ES-I3 (cell line): ENCODE measurements around the gene AGR3.
"Not testable (repeated sequence)": the region's sequence is repeated elsewhere in the genome, so short reads cannot be mapped to it uniquely, and the experiment has no call there.

Experiments used
- H3K36me3 ChIP-seq: 2 replicates; pipeline ENCODE4 v1.6.1; 2013; ENCODE audit warnings: mild to moderate bottlenecking, low read length, control low read depth, moderate library complexity; ENCODE audit not compliant: insufficient read depth
- H3K4me1 ChIP-seq: 2 replicates; pipeline ENCODE4 v1.6.1; 2013; ENCODE audit warnings: mild to moderate bottlenecking, control low read depth, low read length; ENCODE audit not compliant: insufficient read depth
- H3K9ac ChIP-seq: 2 replicates; pipeline ENCODE4 v1.6.1; 2013; ENCODE audit warnings: low read depth, mild to moderate bottlenecking, low read length, moderate library complexity
- H3K9me3 ChIP-seq: 2 replicates; pipeline ENCODE4 v1.6.1; 2013; ENCODE audit warnings: mild to moderate bottlenecking, low read length, moderate library complexity; ENCODE audit not compliant: control insufficient read depth, insufficient read depth

The AGR3 gene

DNA sequence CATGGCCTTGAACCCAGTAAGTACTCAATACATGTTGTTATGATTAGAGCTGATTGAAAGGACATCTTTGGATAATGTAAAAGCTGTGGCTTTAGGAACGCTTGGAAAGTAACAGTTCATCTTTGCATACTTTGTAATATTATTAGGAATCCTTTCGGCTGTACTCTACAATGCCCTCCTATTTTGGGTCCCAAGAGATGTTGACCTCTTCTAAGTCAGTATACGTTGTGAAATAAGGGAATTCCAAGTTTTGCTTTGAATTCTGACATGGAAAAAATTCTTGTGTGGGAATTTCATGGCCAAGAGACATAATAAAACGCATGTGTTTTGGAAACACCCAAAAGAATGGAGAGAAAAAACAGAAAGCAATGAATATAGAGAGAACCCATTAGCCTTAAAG, 7.7 kb downstream of the AGR3 start:
- H3K9ac ChIP-seq = no peak overlapping the region
- H3K9me3 ChIP-seq = no peaks in the 10 kb centered on the region
- H3K4me1 ChIP-seq = no peaks in the 10 kb centered on the region
- H3K36me3 ChIP-seq = no peaks in the 10 kb centered on the region

DNA sequence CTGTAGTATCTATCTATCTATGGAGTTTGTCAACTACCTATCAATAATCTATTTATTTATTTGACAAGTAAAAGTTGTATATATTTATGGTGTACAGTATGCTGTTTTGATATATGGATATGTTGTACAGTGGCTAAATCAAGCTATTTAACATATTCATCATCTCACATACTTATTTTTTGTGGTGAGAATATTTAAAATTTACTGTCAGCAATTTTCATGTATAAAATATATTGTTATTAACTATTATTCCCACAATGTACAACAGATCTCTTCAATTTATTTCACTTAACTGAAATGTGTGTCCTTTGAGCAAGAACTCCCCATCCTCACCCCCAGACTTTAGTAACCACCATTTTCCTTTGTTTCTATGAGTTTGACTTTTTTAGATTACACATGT, 14.5 kb downstream of the AGR3 start:
- Histone ChIP-seq H3K4me1 (no peaks in the 10 kb centered on the region), H3K9me3 (no peaks in the 10 kb centered on the region), H3K36me3 (no peaks in the 10 kb centered on the region), H3K9ac (no peak overlapping the region)

DNA sequence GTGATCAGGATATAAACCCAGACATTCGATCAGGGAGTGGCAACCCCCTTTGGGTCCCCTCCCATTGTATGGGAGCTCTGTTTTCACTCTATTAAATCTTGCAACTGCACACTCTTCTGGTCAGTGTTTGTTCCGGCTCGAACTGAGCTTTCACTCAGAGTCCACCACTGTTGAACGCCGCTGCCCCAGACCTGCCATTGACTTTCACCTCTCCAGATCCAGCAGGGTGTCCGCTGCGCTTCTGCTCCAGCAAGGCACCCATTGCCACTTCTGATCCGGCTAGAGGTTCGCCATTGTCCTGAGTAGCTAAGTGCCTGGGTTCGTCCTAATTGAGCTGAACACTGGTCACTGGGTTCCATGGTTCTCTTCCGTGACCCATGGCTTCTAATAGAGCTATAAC, 28.6 kb downstream of the AGR3 start:
- not testable (repeated sequence) for H3K9ac ChIP-seq, H3K4me1 ChIP-seq, H3K36me3 ChIP-seq, H3K9me3 ChIP-seq

DNA sequence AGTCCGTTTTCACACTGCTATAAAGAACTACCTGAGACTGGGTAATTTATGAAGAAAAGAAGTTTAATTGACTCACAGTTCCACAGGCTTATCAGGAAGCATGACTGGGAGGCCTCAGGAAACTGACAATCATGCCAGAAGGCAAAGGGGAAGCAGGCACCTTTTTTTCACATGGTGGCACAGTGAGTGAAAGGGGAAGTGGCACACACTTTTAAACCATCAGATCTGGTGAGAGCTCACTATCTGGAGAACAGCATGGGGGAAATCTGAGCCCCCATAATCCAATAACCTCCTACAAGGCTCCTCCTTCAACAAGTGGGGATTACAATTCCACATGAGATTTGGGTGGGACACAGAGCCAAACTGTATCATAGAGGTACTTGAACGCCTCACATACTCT, 30.0 kb downstream of the AGR3 start:
- no peak overlapping the region for H3K9ac ChIP-seq
- H3K4me1 ChIP-seq = peaks cover 5% of the 10 kb centered on the region; the same call in 1 of the 2 replicates
- H3K36me3 ChIP-seq = no peaks in the 10 kb centered on the region
- no peaks in the 10 kb centered on the region for H3K9me3 ChIP-seq

DNA sequence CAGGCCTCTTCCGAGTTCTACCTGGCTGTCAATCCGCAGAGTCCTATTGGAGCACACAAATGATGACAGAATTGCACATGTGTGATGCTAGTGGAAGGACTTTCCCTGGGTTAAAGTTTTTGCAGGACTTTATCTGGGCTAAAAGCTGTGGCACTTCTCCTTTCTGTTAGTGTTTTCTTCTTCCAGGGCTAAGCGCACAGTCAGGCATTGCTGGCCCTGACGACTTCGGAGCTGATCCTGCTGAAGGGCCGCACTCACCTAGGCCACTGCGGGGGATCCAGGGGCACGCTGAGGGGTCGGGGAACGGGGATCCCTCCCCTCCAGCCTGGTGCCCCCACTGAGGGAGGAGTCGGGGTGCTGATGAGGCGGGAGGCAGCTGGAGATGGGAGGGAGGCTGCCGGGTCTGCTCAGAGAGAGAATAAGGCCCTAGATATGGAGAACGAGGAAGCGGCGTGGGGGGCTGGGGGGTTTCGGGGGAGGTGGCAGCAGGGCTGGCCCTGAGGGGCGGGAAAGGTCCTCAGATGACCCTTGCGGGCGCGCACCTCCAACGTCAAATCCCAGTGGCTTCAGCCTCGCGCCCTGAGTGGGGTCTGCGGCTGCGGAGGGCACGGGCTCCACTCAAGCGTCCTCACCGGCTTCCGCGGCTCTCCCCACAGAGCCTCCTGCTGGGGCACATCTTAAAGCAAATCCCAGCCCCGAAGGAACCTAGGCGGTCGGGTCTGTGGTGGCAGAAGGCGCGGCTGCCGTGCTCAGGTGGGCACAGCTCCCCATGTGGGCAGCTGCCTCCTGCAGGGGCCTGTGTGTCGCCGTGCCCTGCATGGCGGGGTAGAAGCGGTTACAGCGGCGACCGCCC, 30.9 kb downstream of the AGR3 start:
- H3K4me1 ChIP-seq = peaks cover 5% of the 10 kb centered on the region; the same call in 1 of the 2 replicates
- no peaks in the 10 kb centered on the region for H3K36me3 ChIP-seq
- H3K9me3 ChIP-seq = no peaks in the 10 kb centered on the region
- no peak overlapping the region for H3K9ac ChIP-seq

DNA sequence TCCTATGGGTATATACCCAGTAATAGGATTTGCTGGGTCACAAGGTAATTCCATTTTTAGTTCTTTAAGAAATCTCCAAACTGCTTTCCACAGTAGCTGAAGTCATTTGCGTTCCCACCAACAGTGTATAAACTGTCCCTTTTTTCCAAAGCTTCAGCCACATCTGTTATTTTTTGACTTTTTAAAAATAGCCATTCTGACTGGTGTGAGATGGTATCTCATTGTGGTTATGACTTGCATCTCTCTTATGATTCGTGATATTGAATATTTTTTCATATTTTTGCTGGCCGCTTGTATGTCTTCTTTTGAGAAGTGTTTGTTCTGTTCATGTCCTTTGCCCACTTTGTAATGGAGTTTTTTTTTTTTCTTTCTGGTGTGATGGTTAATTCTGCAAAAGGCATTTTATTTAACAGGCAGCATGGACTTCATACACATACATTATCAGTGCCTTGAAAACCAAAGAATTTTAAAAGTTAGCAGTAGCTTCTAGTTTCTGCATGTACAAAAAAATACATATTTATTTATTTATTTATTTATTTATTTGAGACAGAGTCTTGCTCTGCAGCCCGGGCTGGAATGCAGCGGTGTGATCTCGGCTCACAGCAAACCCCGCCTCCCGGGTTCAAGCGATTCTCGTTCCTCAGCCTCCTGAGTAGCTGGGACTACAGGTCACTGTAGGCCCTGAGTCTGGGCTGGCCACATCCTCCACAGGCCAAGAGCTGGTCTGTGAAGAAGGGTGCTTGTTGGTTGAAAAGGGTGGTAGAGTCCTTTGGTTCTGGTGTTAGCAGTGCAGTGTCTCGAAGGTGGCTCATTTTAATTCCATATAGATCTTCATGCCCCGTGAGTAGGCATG, 32.3 kb downstream of the AGR3 start:
- H3K4me1 ChIP-seq = peaks cover 5% of the 10 kb centered on the region; the same call in 1 of the 2 replicates
- H3K9ac ChIP-seq = no peak overlapping the region
- H3K36me3 ChIP-seq = no peaks in the 10 kb centered on the region
- no peaks in the 10 kb centered on the region for H3K9me3 ChIP-seq

DNA sequence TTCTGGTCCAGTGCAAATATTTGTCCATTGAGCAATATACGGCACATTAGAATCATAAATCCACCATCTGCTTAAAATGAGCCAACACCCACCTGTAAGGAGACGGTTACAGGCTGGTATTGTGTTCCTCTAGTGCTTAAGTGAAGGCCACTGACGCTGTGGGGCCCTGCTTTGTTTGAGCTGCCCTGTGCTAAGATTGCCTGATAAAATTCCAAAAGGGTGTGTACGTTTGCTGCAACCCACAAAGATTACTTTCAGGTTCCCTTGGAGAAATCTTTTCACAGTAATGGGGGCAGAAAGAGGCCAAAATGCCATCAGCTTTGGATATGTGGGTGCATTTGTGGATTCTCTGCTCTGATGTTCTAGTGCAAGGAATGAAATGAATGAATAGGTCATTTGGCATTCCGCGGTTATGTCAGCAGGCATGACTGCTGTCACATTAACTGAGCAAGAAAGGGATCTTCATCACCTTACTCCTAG, 34.4 kb downstream of the AGR3 start:
- no peaks in the 10 kb centered on the region for H3K9me3 ChIP-seq
- peaks cover 5% of the 10 kb centered on the region; the same call in 1 of the 2 replicates for H3K4me1 ChIP-seq
- H3K9ac ChIP-seq = no peak overlapping the region
- no peaks in the 10 kb centered on the region for H3K36me3 ChIP-seq

DNA sequence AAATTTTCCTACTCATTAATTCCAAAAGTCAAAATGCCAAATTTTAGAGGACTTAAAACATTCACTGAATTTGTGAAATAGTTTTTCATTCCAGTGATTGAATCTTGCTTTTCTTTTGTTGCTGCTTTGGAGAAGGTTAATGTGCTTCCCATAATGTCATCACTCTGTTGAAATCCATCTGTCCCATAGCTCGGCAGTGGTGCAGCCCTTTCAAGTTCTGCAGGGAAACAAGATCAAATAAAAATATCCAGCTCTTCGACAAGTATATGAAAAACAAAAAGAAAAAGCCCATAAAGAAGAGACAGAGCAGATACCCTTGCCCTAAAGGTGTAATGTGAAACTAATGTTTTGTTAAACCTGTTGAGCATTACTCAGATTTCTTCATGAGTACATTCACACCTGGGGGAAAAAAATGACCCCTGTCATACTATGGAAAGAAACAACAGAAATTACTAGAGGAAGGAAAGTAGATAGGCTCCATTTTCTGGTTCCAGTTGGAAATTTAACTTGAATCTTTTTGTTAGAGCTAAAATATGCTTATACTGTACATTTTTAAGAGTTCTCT, 35.1 kb downstream of the AGR3 start:
- Histone ChIP-seq H3K9me3 (no peaks in the 10 kb centered on the region), H3K4me1 (peaks cover 5% of the 10 kb centered on the region; the same call in 1 of the 2 replicates), H3K36me3 (no peaks in the 10 kb centered on the region), H3K9ac (no peak overlapping the region)

DNA sequence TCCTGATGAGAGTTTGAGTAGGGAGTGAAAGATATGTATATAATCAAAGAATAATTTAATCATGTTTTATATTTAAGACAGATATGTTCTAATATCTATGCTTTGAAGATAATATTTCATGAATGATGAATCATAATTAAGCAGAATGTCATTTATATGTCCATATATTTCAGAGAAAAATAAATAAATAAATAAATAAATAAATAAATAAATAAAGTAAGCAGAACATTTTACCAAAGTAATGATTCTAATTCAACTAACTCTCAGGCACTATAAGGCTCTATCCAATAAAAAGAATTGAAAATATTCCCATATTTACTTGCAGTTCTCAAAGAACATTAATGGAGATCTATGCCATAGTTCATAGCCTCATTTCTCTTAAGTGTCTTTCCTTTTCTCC, 36.0 kb downstream of the AGR3 start:
- Histone ChIP-seq H3K36me3 (no peaks in the 10 kb centered on the region), H3K4me1 (peaks cover 5% of the 10 kb centered on the region; the same call in 1 of the 2 replicates), H3K9me3 (no peaks in the 10 kb centered on the region), H3K9ac (no peak overlapping the region)

DNA sequence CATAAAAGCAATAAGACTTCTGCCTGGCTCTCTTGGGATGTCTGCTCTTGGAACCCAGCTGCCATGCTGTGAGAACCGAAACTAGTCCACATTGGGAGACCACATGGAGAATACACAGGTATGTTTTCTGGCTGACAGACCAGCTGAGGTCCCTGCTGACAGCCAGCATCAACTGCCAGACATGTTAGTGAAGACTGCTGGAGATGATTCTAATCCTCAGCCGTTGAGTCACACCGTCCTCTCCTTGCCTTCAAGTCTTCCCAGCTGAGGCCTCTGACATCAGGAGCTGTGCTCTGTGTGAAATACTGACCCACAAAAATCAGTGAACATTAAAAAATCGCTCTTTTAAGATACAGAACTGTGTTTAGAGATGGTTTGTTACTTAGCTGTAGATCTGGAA, 40.1 kb downstream of the AGR3 start:
- no peaks in the 10 kb centered on the region for H3K9me3 ChIP-seq
- H3K9ac ChIP-seq = no peak overlapping the region
- H3K36me3 ChIP-seq = no peaks in the 10 kb centered on the region
- no peaks in the 10 kb centered on the region for H3K4me1 ChIP-seq

DNA sequence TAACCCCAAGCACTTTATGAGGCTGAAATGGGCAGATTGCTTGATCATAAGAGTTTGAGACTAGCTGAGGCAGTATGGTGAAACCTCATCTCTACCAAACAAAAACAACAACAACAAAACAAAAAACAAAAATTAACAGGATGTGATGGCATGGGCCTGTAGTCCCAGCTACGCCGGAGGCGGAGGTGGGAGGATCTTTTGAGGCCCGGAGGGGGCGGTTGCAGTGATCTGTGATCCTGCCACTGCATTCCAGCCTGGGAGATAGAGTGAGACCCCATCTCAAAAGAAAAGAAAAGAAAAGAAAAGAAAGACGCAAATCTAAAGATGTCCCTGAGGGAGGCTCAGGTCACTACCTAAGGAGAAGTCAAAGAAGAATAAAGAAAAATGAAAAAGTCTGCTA, 41.7 kb downstream of the AGR3 start:
- H3K36me3 ChIP-seq = no peaks in the 10 kb centered on the region
- no peaks in the 10 kb centered on the region for H3K9me3 ChIP-seq
- H3K4me1 ChIP-seq = no peaks in the 10 kb centered on the region
- no peak overlapping the region for H3K9ac ChIP-seq

DNA sequence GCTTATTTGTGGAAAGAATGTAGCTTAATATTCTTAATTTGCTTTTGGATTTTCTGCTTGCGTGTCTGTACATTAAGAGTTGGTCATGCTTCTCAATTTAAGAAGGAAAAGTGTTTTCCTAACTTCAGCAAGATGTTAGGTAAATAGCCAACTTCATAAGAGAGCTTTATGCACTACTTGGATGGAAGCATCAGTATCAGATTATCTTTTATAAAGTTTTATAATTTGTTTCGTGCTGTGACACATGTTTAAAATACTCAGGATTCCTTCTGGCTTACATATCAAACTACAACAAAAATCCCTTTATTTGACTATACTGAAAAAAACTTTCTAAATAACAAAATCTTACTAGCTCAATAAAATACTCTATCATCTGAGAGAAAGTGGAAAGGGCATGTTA, 42.1 kb downstream of the AGR3 start:
- Histone ChIP-seq H3K36me3 (no peaks in the 10 kb centered on the region), H3K9ac (no peak overlapping the region)

DNA sequence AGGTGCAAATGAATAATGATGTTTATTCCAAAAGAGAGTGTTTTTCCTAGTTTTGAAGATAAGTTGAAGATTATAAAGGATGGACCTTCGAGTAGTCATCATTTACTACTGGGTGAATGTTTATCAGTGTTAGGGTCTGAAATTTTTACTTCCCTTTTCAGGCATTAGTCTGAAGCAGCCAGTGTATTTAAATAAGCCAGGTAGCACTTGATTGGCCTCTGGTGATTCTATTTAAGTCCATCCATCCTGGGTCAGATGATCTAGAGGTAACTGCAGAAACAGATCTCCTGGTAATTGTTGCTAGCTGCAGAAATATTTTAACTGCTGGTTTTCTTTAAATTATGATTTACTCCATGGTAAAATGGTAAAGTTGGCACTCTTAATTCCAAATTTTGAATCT, 42.9 kb downstream of the AGR3 start:
- Histone ChIP-seq H3K9me3 (no peaks in the 10 kb centered on the region), H3K4me1 (no peaks in the 10 kb centered on the region), H3K9ac (no peak overlapping the region)

More for the DNA sequence above, 42.1 kb downstream of the AGR3 start:
- no peaks in the 10 kb centered on the region for H3K9me3 ChIP-seq
- no peaks in the 10 kb centered on the region for H3K4me1 ChIP-seq

DNA sequence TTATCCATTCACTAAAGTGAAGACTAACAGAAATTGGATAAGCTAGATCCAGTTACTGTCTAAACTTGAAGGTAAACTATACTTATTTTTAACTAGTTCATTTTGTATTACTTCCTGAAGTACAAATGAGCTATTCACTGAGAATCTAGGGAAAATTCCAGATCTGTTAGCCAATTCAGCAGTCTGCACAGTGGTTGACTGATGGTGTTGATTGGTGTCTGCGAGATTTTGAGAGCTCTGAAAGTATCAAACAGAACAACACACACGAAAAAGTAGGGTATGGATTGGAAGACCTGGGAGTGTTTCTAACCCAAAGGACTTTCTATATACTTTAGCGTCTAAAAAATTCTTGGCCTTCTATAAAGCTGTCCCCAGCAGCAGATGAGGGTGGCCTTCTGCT, 43.4 kb downstream of the AGR3 start:
- no peaks in the 10 kb centered on the region for H3K36me3 ChIP-seq
- no peaks in the 10 kb centered on the region for H3K4me1 ChIP-seq
- H3K9me3 ChIP-seq = no peaks in the 10 kb centered on the region
- H3K9ac ChIP-seq = no peak overlapping the region

More for the DNA sequence above, 42.9 kb downstream of the AGR3 start:
- H3K36me3 ChIP-seq = no peaks in the 10 kb centered on the region
